Loucy (cell line): ENCODE measurements around the gene WDR7.

Experiments
- H2AFZ ChIP-seq: fragments of 200-600 bp; sonication (generic); 2 replicates; pipeline ENCODE4 v1.6.0; 2016; ENCODE audit warnings: antibody characterized with exemption, mild to moderate bottlenecking, low read length, moderate library complexity
- H3F3A ChIP-seq: fragments of 200-600 bp; 2 replicates; pipeline ENCODE4 v1.6.0; 2016; ENCODE audit warnings: antibody characterized with exemption, low read depth, mild to moderate bottlenecking
- H3K27me3 ChIP-seq: fragments of 200-600 bp; sonication (generic); 2 replicates; pipeline ENCODE4 v1.6.1; 2014; ENCODE audit warnings: low read length, mild to moderate bottlenecking; ENCODE audit not compliant: insufficient read depth, poor library complexity, severe bottlenecking
- H3K36me3 ChIP-seq: fragments of 200-600 bp; sonication (generic); 2 replicates; pipeline ENCODE4 v1.6.1; 2016; ENCODE audit warnings: low read length; ENCODE audit not compliant: insufficient read depth
- H3K4me1 ChIP-seq: fragments of 200-600 bp; sonication (generic); 2 replicates; pipeline ENCODE4 v1.5.1; 2014; ENCODE audit warnings: low read length, mild to moderate bottlenecking; ENCODE audit not compliant: insufficient read depth, poor library complexity, severe bottlenecking
- H3K4me2 ChIP-seq: fragments of 200-600 bp; sonication (generic); 2 replicates; pipeline ENCODE4 v1.6.0; 2014; ENCODE audit warnings: antibody characterized with exemption, low read length, low read depth, mild to moderate bottlenecking; ENCODE audit not compliant: poor library complexity, severe bottlenecking
- H3K4me3 ChIP-seq: fragments of 200-600 bp; sonication (generic); 2 replicates; pipeline ENCODE4 v1.5.1; 2014; ENCODE audit warnings: low read length, mild to moderate bottlenecking, mixed read lengths; ENCODE audit not compliant: poor library complexity, severe bottlenecking
- H3K79me2 ChIP-seq: fragments of 200-600 bp; sonication (generic); 2 replicates; pipeline ENCODE4 v1.6.1; 2014; ENCODE audit warnings: low read length; ENCODE audit not compliant: insufficient read depth
- H3K9ac ChIP-seq: fragments of 200-600 bp; sonication (generic); 2 replicates; pipeline ENCODE4 v1.6.0; 2014; ENCODE audit warnings: mild to moderate bottlenecking, low read depth, low read length, moderate library complexity; ENCODE audit not compliant: poor library complexity, severe bottlenecking
- H3K9me2 ChIP-seq: fragments of 200-600 bp; sonication (generic); replicated peaks from 2 replicates; pipeline ENCODE4 v1.6.1; 2016; ENCODE audit warnings: low read depth, low read length, mixed read lengths
- H3K9me3 ChIP-seq: fragments of 200-600 bp; sonication (generic); 2 replicates; pipeline ENCODE4 v1.6.1; 2014; ENCODE audit warnings: mild to moderate bottlenecking, antibody characterized with exemption, low read length, low read depth; ENCODE audit not compliant: insufficient read depth
- H4K20me1 ChIP-seq: fragments of 200-600 bp; sonication (generic); 2 replicates; pipeline ENCODE4 v1.6.0; 2014; ENCODE audit warnings: antibody characterized with exemption, low read length, mild to moderate bottlenecking; ENCODE audit not compliant: insufficient read depth, poor library complexity, severe bottlenecking
- EZH2phosphoT487 ChIP-seq: fragments of 200-600 bp; IDR thresholded peaks from 2 replicates; pipeline ENCODE4 v1.6.1; 2018; ENCODE audit warnings: antibody characterized with exemption, mild to moderate bottlenecking, moderate library complexity, borderline replicate concordance
- TF ChIP-seq, protein P1 (sequence below): fragments of 200-600 bp; sonication (generic); conservative IDR thresholded peaks from 2 replicates; pipeline ENCODE4 v1.5.1; 2014; ENCODE audit warnings: mild to moderate bottlenecking, antibody characterized with exemption, low read length

The WDR7 gene

GRCh38 chr18:56723068-56723467 lies 71.9 kb downstream of the WDR7 start:
- no peaks in the 10 kb centered on the region for H3K27me3 ChIP-seq
- no peaks in the 10 kb centered on the region for H3K79me2 ChIP-seq
- no peaks in the 10 kb centered on the region for H3K9me2 ChIP-seq
- no peak for TF ChIP-seq EZH2phosphoT487
- TF ChIP-seq, protein P1, sequence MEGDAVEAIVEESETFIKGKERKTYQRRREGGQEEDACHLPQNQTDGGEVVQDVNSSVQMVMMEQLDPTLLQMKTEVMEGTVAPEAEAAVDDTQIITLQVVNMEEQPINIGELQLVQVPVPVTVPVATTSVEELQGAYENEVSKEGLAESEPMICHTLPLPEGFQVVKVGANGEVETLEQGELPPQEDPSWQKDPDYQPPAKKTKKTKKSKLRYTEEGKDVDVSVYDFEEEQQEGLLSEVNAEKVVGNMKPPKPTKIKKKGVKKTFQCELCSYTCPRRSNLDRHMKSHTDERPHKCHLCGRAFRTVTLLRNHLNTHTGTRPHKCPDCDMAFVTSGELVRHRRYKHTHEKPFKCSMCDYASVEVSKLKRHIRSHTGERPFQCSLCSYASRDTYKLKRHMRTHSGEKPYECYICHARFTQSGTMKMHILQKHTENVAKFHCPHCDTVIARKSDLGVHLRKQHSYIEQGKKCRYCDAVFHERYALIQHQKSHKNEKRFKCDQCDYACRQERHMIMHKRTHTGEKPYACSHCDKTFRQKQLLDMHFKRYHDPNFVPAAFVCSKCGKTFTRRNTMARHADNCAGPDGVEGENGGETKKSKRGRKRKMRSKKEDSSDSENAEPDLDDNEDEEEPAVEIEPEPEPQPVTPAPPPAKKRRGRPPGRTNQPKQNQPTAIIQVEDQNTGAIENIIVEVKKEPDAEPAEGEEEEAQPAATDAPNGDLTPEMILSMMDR = no peak
- H3K36me3 ChIP-seq = no peaks in the 10 kb centered on the region
- H2AFZ ChIP-seq = no peak overlapping the region
- H4K20me1 ChIP-seq = no peaks in the 10 kb centered on the region
- no peak overlapping the region for H3K4me3 ChIP-seq
- H3K4me1 ChIP-seq = no peaks in the 10 kb centered on the region
- H3K4me2 ChIP-seq = no peak overlapping the region
- H3K9me3 ChIP-seq = no peaks in the 10 kb centered on the region
- H3F3A ChIP-seq = no peaks in the 10 kb centered on the region
- H3K9ac ChIP-seq = no peak overlapping the region

GRCh38 chr18:56723706-56724105 lies 72.5 kb downstream of the WDR7 start:
- no peaks in the 10 kb centered on the region for H3K9me2 ChIP-seq
- H3K4me2 ChIP-seq = no peak overlapping the region
- H3K36me3 ChIP-seq = no peaks in the 10 kb centered on the region
- no peak overlapping the region for H2AFZ ChIP-seq
- TF ChIP-seq, protein P1 = no peak
- no peak for TF ChIP-seq EZH2phosphoT487
- no peak overlapping the region for H3K9ac ChIP-seq
- H3F3A ChIP-seq = no peaks in the 10 kb centered on the region
- no peak overlapping the region for H3K4me3 ChIP-seq
- H3K9me3 ChIP-seq = no peaks in the 10 kb centered on the region
- no peaks in the 10 kb centered on the region for H3K4me1 ChIP-seq
- no peaks in the 10 kb centered on the region for H3K27me3 ChIP-seq
- no peaks in the 10 kb centered on the region for H3K79me2 ChIP-seq
- no peaks in the 10 kb centered on the region for H4K20me1 ChIP-seq

GRCh38 chr18:56726906-56727305 lies 75.7 kb downstream of the WDR7 start:
- Histone ChIP-seq H3K9me2 (no peaks in the 10 kb centered on the region), H3K79me2 (no peaks in the 10 kb centered on the region), H3K4me1 (no peaks in the 10 kb centered on the region), H4K20me1 (no peaks in the 10 kb centered on the region), H3K9ac (no peak overlapping the region), H3K4me3 (no peak overlapping the region), H3K27me3 (no peaks in the 10 kb centered on the region), H3K9me3 (no peaks in the 10 kb centered on the region), H2AFZ (no peak overlapping the region), H3F3A (no peaks in the 10 kb centered on the region), H3K4me2 (no peak overlapping the region), H3K36me3 (no peaks in the 10 kb centered on the region)
- TF ChIP-seq EZH2phosphoT487 = no peak
- TF ChIP-seq, protein P1 = no peak
